PC-3 (cell line): ENCODE results near the gene TBC1D2B.

Source experiments
- CTCF ChIP-seq: fragments of 300-600 bp; sonication (generic); conservative IDR thresholded peaks from 2 replicates; pipeline ENCODE4 v1.5.1; 2017; ENCODE audit warnings: antibody characterized with exemption, low read depth, mild to moderate bottlenecking, low read length
- EZH2 ChIP-seq: fragments of 300-600 bp; sonication (generic); IDR thresholded peaks from one replicate; pipeline ENCODE4 v1.6.1; 2017; ENCODE audit warnings: antibody characterized with exemption, mild to moderate bottlenecking, low read length; ENCODE audit not compliant: unreplicated experiment

DNA sequence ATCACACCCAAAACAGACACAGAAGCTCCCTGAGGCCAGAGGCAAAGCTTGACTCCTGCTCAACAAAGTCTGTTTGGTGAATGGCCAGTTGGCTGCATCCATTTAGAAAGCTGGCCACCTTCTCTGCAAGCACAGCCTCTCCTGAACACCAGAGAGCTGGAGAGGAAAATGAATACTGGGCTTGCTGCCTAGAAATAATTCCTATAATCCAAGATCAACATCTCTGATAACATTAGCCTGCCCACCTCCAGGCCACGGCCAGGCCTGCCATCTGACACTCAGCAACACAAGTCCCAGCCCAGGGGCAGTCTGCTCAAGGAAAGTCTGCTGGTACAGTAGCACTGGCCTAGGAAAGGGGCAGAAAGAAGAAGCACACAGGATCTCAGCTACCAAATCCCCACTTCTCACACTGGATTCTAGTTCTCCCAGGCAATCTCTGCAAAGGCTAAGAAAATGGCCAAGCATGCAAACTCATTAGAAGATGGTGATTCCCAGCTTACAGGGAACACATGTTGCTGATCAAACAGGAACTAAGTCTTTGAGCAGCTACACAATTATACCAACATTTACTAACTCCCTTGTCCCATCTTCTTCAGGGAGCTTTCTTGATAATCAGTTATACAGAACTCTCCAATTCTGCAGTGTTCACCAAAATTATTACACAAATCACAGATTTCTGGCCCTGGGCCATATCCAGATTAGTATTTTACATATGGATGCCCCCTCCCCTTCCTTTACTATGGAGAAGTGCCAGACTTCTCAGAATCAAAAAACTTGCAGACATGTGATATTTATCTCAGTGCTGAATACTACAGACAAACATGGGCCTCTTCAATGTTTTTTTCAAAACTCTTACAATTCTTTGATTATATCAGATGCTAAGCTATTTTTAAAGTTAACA is 9.9 kb downstream of the TBC1D2B start:
- TF ChIP-seq CTCF (no peak), EZH2 (no peak)
